Measurements from ENCODE around the gene GEMIN7.

Gene GEMIN7

GRCh38 chr19:45117167-45117594 is 38.1 kb downstream of the GEMIN7 start:
- TF ChIP-seq, protein P1, sequence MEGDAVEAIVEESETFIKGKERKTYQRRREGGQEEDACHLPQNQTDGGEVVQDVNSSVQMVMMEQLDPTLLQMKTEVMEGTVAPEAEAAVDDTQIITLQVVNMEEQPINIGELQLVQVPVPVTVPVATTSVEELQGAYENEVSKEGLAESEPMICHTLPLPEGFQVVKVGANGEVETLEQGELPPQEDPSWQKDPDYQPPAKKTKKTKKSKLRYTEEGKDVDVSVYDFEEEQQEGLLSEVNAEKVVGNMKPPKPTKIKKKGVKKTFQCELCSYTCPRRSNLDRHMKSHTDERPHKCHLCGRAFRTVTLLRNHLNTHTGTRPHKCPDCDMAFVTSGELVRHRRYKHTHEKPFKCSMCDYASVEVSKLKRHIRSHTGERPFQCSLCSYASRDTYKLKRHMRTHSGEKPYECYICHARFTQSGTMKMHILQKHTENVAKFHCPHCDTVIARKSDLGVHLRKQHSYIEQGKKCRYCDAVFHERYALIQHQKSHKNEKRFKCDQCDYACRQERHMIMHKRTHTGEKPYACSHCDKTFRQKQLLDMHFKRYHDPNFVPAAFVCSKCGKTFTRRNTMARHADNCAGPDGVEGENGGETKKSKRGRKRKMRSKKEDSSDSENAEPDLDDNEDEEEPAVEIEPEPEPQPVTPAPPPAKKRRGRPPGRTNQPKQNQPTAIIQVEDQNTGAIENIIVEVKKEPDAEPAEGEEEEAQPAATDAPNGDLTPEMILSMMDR (IDR thresholded peaks at IDR 0.05; ENCODE audit: control extremely low read depth, extremely low read depth, low read depth, missing control alignments), result no peak
- ChIA-PET POLR2A (interaction anchor here (1.4 kb wide), 1 partner anchor 19 kb away, joined by 3 read pairs; no protein-coding TSS in a partner anchor), CTCF (interaction anchor here (1.3 to 3.1 kb wide), 5 partner anchors 9 to 48 kb away, joined by 3 to 19 read pairs (median 5); no protein-coding TSS in a partner anchor)
- DNase-seq (ENCODE audit: extremely low spot score), result peak; percentile 78

DNA sequence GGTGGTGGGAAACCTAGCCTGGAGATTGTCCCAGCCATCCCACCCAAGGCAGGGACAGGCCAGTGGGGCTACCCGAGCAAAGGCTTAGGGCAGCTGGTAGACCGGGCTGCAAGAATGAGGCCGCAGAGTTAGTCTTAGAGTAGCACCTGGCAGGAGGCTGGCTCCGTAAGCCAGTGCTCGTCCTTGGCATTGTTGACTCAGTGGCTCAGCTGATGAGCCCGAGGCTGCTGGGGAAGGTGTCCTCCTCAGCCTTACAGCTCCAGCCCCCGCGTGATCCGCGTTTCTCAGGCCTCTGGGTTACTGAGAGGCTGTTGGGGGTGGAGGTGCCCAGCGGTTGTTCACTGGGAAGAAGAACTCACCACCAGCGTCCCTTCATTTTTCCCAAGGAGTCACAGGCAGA is 38.6 kb downstream of the GEMIN7 start:
- POLR2A ChIA-PET, result interaction anchor here (1.0 to 1.4 kb wide), 2 partner anchors 15 to 19 kb away, joined by 3 read pairs; no protein-coding TSS in a partner anchor
- CTCF ChIA-PET, result interaction anchor here (1.3 to 3.1 kb wide), 5 partner anchors 8 to 25 kb away, joined by 4 to 19 read pairs (median 5); no protein-coding TSS in a partner anchor

DNA sequence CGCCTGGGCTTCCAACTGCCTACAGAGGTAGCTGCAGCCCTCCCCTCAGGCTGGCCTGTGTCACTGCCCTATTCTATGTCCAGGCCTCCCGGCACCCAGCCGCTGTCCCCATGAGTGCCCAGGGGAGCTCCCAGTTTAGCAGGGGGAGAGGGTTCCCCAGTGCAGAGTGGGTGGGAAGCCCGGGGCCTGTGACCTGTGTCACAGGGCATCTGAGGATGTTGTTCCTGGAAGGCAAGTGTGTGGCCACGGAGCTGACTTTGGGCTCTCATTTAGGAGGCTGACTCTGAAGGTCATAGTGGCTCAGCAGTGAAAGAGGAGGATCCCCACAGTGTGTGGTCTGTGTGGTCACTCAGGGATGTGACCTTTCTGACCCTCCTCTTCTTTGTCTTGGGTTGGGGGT is 39.0 kb downstream of the GEMIN7 start:
- POLR2A ChIA-PET, result interaction anchor here (1.0 to 1.4 kb wide), 2 partner anchors 15 to 18 kb away, joined by 3 read pairs; no protein-coding TSS in a partner anchor
- no peak for DNase-seq (ENCODE audit: extremely low spot score)
- TF ChIP-seq, protein P1 (IDR thresholded peaks at IDR 0.05; ENCODE audit: control extremely low read depth, extremely low read depth, low read depth, missing control alignments), result no peak
- CTCF ChIA-PET, result interaction anchor here (1.3 to 3.1 kb wide), 5 partner anchors 8 to 26 kb away, joined by 4 to 19 read pairs (median 5); no protein-coding TSS in a partner anchor

More for the DNA sequence above, 38.6 kb downstream of the GEMIN7 start:
- DNase-seq (ENCODE audit: extremely low spot score), result no peak
- TF ChIP-seq, protein P1 (IDR thresholded peaks at IDR 0.05; ENCODE audit: control extremely low read depth, extremely low read depth, low read depth, missing control alignments), result no peak

DNA sequence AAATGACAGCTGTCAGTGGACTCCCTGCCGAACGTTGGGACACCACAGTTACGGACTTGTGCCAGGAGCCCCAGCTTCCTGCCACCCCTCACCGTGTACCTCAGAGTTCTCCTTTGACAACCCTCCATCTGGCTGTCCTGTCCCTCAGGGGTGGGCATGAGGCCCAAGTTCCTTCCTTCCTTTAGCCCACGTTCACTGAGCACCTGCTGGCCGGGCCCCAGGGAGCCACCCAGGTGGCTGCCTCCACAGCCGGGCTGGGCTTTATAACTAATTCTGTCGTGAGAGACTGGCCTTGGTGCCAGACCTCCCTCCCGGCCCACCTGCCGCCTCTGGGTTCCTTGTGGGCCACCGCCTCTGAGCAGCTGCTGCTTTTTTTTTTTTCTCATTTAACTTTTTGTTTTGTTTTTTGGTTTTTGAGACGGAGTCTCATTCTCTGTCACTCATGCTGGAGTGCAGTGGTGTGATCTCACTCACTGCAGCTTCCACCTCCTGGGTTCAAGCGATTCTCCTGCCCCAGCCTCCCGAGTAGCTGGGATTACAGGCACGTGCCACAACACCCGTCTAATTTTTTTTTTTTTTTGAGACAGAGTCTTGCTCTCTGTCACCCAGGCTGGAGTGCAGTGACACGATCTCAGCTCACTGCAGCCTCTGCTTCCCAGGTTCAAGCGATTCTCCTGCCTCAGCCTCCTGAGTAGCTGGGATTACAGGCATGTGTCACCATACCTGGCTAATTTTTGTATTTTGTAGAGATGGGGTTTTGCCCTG is 39.7 kb downstream of the GEMIN7 start:
- DNase-seq (ENCODE audit: extremely low spot score), result peak; percentile 73
- CTCF ChIA-PET, result interaction anchor here (1.1 to 3.1 kb wide), 5 partner anchors 7 to 215 kb away, joined by 3 to 19 read pairs (median 4); no protein-coding TSS in a partner anchor

DNA sequence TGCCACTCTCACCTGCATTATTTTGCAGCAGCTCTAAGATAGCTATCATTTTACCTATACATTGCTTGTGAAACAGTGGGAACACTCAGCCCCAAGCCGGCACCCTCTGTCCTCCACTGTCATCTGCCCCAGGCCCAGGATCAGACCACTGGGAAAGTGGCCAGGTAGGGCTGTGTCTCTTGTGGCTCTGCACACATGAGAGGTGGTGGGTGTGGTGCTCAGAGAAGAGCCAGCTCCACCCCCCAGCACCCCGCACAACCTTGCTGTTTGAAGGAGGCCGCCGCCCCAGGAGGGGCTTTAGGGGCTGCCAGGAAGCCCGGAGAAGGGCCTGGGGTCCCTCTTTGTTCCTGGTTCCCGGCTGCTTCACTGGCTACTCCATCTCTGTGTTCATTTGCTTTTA is 40.5 kb downstream of the GEMIN7 start:
- TF ChIP-seq, protein P1 (IDR thresholded peaks at IDR 0.05; ENCODE audit: control extremely low read depth, extremely low read depth, low read depth, missing control alignments), result no peak
- ChIA-PET CTCF (interaction anchor here (1.1 to 3.9 kb wide), 2 partner anchors 13 to 216 kb away, joined by 3 to 12 read pairs; no protein-coding TSS in a partner anchor), POLR2A (interaction anchor here (0.6 to 0.7 kb wide), 2 partner anchors 25 to 119 kb away, joined by 4 to 5 read pairs; no protein-coding TSS in a partner anchor)
- no peak for DNase-seq (ENCODE audit: extremely low spot score)

More for the DNA sequence above, 39.7 kb downstream of the GEMIN7 start:
- POLR2A ChIA-PET, result interaction anchor here (0.5 to 1.4 kb wide), 5 partner anchors 16 to 354 kb away, joined by 3 to 5 read pairs (median 4); no protein-coding TSS in a partner anchor

DNA sequence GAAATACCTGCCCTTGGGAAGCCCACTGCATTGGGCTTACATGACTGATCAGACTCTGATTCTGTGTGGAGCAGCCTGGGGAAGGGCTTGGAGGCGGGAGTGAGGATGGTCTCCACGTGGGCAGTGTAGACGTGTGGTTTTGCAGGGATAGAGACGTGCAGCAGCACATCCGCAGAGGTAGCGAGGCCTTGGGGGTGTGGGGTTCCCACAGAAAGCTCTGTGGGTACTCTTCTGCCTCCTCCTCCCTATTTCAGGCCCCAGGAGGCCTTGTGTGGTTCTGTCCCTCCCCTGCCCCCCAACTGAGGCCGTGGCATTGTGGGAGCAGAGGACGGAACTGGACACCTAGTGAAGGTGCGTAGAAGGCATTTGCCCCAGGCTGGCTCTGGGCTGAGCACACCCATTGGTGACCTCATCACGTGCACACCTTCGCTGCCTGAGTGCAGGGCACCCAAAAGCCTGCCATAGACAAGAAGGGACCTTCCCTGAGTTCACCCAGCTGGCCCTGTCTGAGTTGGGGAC is 42.8 kb downstream of the GEMIN7 start:
- POLR2A ChIA-PET, result no interaction called here
- TF ChIP-seq, protein P1 (IDR thresholded peaks at IDR 0.05; ENCODE audit: control extremely low read depth, extremely low read depth, low read depth, missing control alignments), result no peak
- CTCF ChIA-PET, result interaction anchor here (1.0 to 3.9 kb wide), 2 partner anchors 10 to 62 kb away, joined by 3 to 12 read pairs; no protein-coding TSS in a partner anchor
- no peak for DNase-seq (ENCODE audit: extremely low spot score)
